NCI-H1417 (cell line): ENCODE data around the gene NUDT2.

Experiments
- DNase-seq, 3 experiments: peaks; one replicate each; lab custom pipeline; 2025; lab: John Stamatoyannopoulos, UW

NUDT2 gene

DNA sequence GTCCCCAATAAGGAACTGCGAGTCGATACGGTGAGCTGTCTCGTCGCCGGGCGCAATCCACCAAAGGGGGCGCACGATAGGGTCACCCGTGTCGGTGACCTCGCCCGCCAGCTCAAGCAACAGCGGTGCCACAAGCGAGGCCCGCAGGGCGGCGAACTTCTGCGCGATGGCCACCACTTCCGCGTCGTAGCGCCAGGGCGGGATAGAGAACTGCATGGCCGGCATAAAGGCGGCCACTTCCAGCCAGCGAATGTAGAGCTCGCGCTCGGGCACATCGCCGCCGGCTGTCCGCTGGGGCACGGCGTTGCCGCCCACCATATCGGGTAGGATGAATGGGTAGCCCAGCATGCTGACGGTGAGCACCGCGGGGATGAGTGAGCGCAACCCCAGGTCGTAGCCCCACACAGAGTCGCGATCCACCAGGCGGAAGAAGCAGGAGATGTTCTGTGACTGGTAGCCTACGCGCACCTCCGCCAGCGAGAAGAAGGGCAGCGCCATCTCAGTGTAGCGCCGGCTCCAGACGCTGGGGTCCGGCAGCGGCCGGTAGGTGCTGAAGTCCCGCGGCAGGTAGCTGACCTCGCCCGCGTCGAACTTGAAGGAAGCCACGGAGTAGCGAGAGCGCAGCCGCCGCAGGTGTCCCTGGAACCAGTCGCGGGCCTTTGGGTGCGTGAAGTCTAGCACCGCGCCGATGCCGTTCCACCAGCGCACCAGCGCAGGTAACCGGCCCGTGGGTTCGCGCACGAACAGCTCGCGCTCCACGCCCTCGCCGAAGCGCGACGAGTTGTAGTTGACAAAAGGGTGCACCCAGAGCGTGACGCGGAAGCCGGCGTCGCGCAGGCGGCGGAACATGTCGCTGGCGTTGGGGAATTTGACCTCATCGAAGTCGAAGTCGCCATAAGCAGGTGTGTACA is 41.9 kb downstream of the NUDT2 start:
- no peak for DNase-seq

DNA sequence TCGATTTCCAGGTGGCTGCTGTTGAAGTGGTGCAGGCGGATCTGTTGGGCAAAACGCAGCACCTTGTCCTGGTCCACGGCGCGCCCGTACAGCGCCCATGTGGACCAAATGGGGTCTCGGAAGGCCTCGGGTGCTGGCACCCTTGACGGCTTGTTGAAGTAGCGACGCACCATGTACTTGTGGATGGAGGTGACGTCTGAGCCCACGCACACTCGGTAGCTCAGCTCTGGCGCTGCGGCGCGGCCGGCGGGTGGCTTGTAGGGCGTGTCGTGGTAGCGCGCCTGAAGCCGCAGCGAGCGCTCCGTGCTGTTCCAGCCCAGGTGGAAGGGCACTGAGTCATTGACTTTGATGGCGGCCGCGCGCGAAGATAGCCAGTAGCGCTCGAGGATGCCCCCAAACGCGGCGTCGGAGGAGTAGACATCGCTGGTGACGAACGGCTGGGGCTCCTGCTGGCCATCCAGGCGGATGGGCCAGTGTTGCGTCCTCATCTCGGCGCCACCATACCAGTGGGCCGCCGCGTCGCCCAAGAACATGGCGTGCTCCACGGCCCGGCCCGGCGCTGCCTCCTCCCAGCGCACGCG is 42.6 kb downstream of the NUDT2 start:
- DNase-seq = no peak

DNA sequence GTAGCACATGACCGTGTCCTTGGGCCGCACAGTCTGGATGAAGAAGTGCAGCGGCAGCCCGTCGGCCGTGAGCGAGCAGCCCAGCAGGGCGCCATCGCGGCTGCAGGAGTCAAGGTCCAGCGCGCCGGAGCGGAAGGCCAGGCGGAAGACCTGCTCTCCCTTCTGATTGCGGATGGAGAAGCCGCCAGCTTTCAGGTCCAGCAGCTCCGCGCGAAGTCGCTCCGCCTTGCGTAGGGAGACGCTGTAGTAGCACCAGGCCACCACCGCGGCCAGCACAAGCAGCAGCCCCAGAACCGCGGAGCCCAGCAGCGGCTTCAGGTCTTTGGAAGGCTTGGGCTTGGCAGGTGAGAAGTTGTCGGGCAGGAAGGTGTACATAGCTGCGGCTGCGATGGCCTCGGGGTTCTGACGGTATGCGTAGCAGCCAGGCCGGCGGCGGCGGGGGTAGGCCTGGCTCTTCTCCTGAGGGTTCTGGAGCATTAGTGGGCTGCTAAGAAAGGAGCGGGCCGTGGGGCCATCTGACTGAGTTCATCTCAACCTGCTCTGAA is 43.2 kb downstream of the NUDT2 start:
- no peak for DNase-seq

DNA sequence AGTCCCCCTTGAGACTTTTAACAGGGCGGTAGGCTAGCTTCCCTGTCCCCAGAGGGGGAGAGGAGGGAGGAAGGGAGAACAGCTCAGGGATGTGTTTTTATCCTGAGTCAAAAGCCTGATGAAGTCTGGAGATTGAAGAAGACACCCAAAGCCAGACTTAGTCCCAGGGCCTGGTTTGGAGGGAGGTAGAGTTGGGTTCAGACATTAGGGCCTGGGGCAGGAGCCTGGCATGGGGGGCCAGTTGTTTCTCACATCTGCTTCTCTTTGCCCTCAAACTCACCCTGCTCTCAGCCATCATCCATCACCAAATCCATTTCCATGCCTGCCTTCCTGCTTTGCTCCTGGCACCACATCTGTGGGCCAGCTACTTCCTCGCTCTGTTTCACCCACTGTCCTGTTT is 44.4 kb downstream of the NUDT2 start:
- no peak for DNase-seq

DNA sequence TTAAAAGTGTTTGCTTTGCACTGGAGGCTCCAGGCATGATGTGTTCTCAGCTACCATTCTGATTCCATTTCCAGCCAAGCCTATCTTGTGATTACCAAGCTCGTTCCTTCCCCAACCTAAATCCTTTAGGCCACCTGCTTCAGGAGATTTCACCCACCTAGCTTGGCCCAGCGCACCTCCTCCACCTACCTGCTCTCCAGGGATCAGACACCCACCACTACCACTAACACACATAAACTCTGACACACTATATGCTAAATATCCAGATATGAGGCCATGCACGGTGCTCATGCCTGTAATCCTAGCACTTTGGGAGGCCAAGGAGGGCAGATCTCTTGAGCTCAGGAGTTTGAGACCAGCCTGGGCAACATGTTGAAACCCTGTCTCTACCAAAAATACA is 45.0 kb downstream of the NUDT2 start:
- no peak for DNase-seq

DNA sequence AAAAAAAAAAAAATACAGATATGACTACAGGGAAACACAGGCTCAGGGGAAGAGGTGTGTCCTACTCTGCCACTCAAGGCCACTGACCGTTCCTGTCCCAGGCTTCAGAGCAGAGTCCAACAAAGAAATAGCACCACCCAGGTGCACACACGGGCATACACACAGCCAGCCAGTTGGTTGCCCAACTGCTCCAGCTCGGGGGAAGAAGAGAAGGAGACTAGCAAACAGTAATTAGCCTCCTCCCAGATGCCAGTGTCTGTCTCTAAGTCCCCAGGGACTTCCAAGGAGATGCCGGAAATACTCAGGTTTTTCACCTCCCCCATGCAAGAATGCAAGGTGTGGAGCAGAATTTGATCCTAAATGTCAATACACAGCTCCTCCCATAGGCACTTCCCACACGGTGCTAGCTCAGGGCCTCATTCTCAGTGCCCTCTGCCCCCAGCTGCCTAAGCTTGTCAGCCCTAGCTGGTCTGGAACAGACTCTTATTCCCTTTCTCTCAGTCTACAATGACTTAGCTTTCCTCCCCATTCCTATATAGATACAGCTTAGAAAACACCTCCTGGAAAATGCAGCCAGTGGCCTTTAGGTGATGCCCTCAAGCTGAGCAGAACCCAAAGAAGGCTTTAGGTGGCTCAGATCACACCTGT is 45.7 kb downstream of the NUDT2 start:
- peak in 2 of 3 experiments; percentile 3 to 75 for DNase-seq

DNA sequence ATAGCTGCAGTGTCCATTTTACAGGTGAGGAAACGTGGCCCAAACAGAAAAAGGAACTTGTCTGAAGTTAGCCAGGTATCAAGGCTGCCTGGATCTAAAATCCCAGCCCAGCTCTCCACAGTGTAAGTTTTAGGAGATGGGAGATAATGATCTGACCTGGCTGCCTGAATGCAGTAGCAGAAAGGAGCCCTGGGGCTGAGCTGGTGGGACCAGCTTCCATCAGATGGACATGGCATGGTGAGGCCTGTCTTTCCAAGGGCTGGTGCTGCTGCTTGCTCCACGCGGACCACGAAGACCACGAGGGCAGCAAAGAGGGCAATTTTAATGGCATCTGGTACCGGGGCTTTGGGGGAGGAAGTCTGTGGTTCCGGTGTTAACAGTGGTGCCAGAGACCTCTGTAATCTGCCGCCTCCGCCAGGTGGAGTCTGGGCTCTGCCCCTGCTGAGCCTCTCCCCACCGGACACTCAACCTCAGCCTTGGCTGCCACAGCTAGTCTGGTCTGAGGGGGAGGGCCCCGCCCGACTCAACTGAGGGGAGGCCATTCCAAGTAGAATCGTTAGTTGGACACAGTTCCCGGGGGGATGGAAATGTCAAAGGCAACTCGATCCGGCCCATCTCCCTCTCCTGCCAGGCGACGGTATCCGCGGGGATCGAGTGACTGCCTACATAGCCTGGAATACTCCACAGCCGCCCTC is 46.7 kb downstream of the NUDT2 start:
- DNase-seq = peak in 2 of 3 experiments; percentile 63 to 67

DNA sequence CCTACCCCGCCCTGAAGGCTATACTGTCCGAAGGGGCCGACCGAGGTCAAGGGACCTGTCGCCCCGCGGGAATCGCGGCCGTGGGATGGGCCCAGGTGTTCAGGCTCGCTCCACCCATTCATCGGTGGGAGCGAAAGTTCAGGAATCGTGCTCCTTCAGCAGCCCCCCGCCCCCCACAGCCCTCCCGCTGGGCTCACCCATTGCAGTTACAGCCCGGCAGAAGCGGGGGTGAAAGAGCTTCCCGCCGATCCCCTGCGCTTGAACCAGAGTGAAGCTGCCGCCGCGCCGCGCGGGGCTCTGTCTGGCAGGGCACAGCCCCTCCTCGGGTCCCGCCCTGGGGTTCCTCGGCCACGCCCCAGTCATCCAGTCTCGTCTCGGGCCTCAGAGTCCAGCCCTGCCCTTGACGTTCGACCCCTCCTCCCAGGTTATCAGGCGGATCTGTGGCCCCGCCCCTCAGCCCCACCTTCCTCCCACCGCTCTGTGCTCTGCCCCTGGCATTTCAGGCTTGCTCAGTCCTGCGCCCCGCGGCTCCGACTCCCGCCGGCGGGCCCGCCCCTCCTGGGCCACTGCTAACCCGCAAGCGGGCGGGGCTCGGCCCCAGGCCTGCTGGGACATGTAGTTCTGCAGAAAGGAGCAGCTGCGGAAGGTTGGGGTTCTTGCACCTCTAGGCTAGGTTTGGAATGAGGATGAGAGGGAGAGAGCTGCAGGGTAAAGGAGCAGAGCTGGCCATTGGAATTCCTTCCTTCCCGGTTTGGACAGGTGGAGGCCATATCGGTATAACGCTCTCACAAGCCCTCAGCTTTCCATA is 47.4 kb downstream of the NUDT2 start, which contains the start of gene MYORG:
Gene MYORG (minus strand): TSS at position 303 of the 808 bp plus-strand sequence. CDS start 3,955 bp downstream, outside the sequence.
- peak; percentile 86 to 95 (median 91) for DNase-seq

DNA sequence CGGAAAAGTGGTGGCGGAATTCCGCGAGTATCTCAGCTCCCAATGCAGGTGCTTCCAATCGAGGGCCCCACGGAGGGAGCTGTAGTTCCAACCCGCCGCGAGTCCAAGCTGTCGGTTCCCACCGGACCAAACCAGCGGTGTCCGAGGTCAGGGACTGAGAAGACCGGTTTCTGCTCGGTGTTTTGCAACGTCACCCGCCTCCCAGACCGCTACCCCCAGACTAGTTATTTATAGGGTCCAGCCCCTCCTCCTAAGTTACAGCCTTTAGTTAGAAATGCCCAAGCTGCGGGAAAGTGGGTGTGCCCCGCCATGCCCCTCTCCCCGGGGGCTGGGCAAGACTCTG is 48.0 kb downstream of the NUDT2 start:
- DNase-seq = no peak

DNA sequence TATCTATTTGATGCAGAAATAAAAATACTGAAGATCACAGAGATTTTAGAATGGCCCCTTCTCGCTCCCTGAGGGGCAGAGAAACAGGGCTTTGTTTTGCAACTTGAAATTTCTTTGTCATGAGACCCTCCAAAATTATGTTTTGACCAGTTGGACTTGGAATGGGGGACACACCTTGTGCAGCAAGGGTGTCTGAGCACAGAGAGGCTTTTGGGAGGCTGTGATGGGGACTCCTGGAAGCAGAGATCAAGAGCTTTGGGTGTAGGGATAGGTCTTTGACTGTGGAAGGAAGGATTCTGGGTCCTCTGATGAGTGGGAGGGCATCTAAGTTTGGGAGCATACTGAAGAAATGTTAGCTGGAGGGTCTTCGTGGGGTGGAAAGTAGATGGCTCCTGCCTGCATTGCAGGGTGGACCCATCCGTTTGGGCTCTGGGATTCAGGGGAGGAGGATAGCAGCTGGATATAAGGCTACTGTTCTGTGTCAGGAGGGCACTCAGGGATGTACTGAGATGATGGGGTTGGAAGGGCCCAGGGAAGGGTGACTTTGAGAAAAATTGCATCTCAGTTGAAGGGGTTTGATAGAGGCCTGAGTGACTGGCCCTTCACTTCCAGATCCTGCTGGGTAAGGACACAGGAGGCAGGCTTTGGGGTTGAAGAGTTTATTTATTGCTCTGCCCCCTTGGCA is 49.1 kb downstream of the NUDT2 start:
- DNase-seq = no peak

DNA sequence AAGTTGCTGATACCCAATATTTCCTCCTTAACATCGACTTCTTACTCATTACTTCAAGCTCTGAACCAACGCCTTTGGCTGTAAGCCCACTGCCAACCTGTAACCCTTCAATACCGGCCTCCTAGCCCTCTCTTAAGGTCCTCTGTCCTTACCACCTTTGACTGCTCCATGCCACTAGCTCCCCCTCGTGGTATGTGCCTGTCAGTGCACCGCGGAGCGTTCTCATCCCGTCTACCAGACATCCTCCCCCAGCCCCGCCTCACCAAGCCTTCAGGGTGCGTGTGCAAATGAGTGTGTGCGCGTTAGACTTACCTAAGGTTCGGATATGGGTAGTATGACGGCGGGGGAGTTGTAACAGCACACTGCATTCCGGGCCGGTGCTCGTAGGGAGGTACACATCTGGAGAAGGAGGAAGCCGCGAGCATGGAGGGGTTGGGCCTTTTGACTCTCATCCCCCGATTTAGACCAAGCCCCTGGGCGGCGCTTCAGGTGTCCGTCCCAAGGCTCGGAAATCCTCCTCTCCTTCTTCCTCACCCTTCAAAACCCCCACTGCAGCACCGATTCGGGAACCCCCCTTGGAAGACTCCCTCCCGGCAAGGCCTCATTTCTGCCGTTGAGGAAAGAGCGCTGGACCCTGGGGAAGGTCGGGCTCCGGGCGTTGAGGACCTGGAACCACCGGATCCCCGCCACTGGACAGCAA is 50.1 kb downstream of the NUDT2 start:
- peak; percentile 11 to 86 (median 38) for DNase-seq

DNA sequence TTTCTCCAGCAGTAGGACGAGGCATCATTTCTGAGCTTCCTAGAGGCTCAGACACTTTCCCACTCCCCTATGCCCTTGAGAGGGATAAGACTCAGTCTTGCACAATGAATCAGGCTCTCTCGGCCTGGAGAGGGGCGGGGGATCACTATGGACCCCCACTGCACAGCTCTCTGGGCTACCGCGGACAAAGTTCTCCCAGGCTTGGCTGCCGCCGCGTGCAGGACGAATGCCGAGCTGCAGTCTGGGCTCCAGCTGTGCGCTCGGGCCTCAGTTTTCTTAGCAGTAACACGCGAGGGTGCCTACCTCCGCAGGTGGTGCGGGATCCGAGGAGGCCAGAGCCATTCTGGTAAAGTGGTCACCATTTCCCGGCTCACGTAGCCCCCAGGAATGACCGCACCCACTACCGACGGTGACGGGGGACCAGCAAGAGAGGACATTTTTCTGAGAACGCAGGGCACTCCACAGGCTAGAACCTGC is 50.7 kb downstream of the NUDT2 start:
- no peak for DNase-seq

DNA sequence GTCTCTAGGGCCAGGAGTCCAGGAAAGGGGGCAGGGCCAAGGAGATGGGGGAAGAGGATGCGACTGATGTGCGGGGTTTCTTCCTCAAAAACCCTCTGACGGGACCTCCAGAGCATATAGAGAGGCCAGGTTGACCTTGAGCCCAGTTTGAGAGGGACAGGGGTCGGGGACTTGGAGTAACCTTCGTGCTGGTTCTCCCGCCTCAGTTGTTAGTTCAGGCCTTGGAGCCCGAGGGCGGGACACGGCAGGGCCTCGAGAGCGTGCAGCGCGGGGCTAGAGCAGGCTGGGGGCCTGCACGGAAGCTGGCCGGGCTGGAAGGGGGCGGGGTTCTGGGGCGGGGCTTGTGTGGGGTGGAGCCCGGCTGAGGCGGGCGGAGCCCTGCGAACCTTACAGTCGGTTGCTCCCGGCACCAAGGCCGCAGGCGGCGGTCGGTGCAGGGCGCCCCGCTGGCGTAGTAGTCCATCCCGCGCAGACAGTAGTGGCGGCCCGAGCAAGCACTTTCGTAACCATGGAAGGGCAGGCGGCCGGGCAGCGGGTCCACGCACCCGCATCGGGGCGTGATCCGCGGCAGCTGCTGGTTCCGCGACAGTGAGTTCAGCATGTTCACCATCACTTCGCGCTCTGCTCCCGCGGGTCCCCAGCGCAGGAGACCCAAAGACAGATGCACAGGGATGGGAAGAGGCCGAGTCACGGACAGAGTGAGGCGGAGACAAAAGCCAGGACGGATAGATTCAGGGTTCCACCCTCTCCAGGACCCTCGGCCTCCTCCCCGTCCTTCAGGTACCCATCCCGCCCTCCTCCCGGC is 51.3 kb downstream of the NUDT2 start:
- peak; percentile 48 to 80 (median 77) for DNase-seq

DNA sequence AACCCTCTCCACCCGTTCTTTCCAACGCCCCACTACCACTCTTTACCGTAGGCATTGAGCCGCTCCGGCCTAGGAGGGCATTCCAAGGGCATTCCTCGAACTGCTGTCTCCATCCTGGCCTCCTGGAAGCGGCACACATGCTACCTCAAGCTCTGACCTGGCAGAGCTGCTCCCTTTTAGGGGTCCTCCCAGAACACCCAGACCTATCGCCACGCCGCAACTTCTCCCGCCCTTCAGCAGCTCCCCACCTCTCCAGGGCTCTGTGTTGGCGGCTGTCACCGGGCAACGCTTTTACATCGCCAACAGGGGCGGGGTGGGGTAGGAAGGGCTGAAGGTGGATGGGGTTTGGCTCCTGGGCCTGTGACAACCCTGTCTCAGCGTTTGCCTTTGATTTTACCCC is 52.0 kb downstream of the NUDT2 start:
- peak in 2 of 3 experiments; percentile 56 to 70 for DNase-seq

DNA sequence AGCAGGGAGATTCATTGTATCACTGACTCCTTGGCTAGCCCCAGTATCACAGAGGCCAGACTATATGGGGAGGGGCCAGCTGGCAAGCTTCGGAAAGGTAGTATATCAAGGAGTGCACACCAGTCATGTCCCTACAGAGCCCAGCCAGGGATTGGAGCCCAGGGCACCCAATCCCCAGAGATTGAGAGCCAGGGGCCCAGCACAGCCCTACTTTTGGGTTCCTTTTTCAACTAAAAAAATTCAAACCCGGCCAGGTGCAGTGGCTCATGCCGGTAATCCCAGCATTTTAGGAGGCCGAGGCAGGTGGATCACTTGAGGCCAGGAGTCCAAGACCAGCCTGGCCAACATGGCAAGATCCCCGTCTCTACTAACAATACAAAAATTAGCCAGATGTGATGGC is 52.7 kb downstream of the NUDT2 start:
- DNase-seq = no peak

DNA sequence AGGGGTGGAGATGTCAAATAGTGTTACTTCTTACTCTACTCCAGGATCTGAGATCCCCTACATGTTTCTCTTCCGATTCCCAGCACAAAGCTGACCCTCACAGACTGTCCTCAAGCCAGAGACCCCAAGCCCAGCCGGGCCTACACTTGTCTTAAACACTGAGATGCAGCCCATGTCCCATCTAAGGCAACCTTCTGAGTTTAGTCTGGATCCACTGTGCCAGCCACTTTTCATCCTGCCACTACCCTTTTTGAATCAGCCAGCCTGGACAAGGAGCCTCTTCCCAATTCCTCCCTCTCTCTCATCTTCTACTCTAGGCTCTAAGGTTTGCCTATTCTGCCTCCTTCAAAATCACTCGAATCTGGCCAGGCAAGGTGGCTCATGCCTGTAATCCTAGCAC is 53.5 kb downstream of the NUDT2 start:
- DNase-seq = no peak

DNA sequence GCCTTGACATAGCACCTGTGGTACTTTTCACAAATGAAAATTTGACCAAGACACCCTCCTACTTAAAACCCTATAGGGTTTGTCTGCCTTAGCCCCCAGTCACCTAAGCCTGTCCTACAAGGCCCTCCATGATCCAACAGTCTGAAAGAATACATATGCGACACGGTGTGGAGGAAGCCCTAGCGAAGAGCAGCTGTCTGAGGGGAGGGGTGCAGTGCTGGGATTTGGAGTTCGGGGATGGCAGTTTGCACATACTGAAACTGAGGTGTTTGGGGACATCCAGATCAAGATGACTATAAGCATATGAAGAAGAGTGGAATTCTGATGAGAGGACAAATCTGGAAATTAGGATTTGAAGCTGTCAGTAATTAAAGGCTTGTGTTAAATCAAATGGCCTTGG is 54.5 kb downstream of the NUDT2 start:
- DNase-seq = no peak

DNA sequence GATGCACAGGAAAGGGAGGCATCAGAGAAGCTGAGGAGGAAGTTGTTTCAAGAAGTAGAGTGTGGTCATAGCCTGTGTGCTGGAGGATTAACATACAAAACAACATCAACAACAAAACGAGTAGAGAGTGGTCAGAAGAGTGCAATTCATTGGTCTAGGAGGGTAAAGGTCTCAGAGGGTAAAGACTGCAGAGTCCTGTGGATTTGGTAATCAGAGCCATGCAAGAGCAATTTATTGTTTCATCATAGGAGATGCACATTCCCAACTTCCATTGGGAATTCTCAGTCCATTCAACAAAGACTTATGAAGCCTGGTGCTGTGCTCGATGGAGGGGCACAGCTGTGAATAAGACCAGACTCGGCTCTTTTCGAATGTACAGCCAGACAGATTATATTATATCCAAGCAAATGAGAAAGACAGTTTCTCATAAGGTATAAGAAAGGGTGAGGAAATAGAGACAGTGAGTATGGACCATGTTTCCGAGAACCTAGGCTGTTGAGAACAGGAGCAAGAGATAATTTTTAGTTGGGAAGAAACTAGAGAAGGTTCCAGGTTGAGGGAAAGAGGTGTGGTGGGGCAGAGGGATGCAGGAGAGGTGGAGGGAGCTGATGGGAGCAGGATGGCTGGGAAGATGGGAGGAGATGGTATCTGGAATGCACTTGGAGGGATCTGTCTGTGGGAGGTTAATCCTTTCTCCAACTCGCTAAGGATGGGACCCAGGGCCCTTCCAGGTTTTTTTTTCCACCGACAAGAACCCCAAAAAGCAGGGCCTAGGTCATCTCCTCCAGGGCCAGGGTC is 55.2 kb downstream of the NUDT2 start:
- no peak for DNase-seq
